Natural killer cell (primary cell): ENCODE measurements around the gene PTCH2. TPM values are rescaled to one million over a fixed set of nuclear protein-coding genes. Genes with fewer than 3 reads are reported as not detected.

Experiments
- ATAC-seq, 3 donors: fragments of 150-1000 bp in 2 of 3; fragments of 200-7000 bp in 1 of 3; cut with Tn5 transposase; 1 replicate in 1 of 3; 2 replicates in 2 of 3; pipeline ENCODE4 v1.10.0; 2021; ENCODE audit warnings: mild to moderate bottlenecking in 2 of 3, moderate library complexity in 2 of 3
- DNase-seq, 2 donors: peaks; one replicate each; pipeline versions ENCODE4 v3.0.0 to v3.0.0-alpha.2; 2013 to 2021; ENCODE audit warnings: mixed read lengths in 1 of 2
- H3K27ac ChIP-seq: one replicate; pipeline ENCODE4 v1.5.1; 2013; ENCODE audit warnings: mild to moderate bottlenecking, low read length
- H3K27me3 ChIP-seq: one replicate; pipeline ENCODE4 v1.6.1; 2013; ENCODE audit warnings: low read length; ENCODE audit not compliant: control insufficient read depth, insufficient read depth
- H3K36me3 ChIP-seq: one replicate; pipeline ENCODE4 v1.6.1; 2013; ENCODE audit warnings: low read length; ENCODE audit not compliant: control insufficient read depth, insufficient read depth
- H3K4me1 ChIP-seq: one replicate; pipeline ENCODE4 v1.6.1; 2013; ENCODE audit warnings: low read length; ENCODE audit not compliant: control insufficient read depth, insufficient read depth
- H3K4me3 ChIP-seq: one replicate; pipeline ENCODE4 v1.5.1; 2013; ENCODE audit warnings: low read length
- H3K9me3 ChIP-seq: one replicate; pipeline ENCODE4 v1.6.1; 2013; ENCODE audit warnings: low read length; ENCODE audit not compliant: control insufficient read depth, insufficient read depth
- H3K27ac Mint-ChIP-seq, 2 donors: one replicate each; pipeline ENCODE4 v1.8.0; 2022; ENCODE audit warnings: mild to moderate bottlenecking in 2 of 2, mixed read lengths in 2 of 2, moderate library complexity in 1 of 2
- H3K27me3 Mint-ChIP-seq, 2 donors: one replicate each; pipeline ENCODE4 v1.8.0; 2022; ENCODE audit warnings: low read depth in 2 of 2, mixed read lengths in 2 of 2
- H3K36me3 Mint-ChIP-seq: one replicate; pipeline ENCODE4 v1.8.0; 2022; ENCODE audit warnings: mixed read lengths
- H3K4me1 Mint-ChIP-seq, 2 donors: one replicate each; pipeline ENCODE4 v1.8.0; 2022; ENCODE audit warnings: mixed read lengths in 2 of 2
- H3K4me3 Mint-ChIP-seq: one replicate; pipeline ENCODE4 v1.8.0; 2022; ENCODE audit warnings: mild to moderate bottlenecking, moderate library complexity, mixed read lengths
- H3K9me3 Mint-ChIP-seq, 2 donors: one replicate each; pipeline ENCODE4 v1.8.0; 2022; ENCODE audit warnings: mixed read lengths in 2 of 2
- CTCF ChIP-seq: fragments of 200-600 bp; IDR thresholded peaks from one replicate; pipeline ENCODE4 v1.8.0; 2022; ENCODE audit warnings: antibody characterized with exemption
- WGBS: methylation state at CpG from one replicate; pipeline ENCODE4 v1.1.7; 2013; ENCODE audit warnings: missing lambda C conversion rate; ENCODE audit not compliant: insufficient coverage; 5-methylcytosine and 5-hydroxymethylcytosine counted together
- intact Hi-C: fragments of 100-400 bp; cut with micrococcal nuclease; formaldehyde crosslinking; loops from one replicate; pipeline ENCODE4 v1.14.2; 2022
- total RNA-seq, 4 donors: library from RNA; stranded (reverse); fragments of 120-200 nt in 1 of 4; gene quantifications; one replicate each; pipeline versions ENCODE4 v1.2.3 to v1.2.4, GENCODE V29; 2013 to 2022

PTCH2 gene
- total RNA-seq, 3 donors from 2014 or later (not counting 1 experiment from before 2014, with no cell fraction given), result 1.8 to 3.1 (median 2.4) TPM

GRCh38 chr1:44831516-44831915 lies 11.5 kb downstream of the PTCH2 start:
- H3K4me1 ChIP-seq, result peaks cover 17% of the 10 kb centered on the region
- no peaks in the 10 kb centered on the region for H3K36me3 ChIP-seq
- Mint-ChIP-seq H3K27me3 (peaks cover 0 to under 1% of the 10 kb centered on the region in 2 donors), H3K4me3 (no peak overlapping the region), H3K9me3 (no peaks in the 10 kb centered on the region), H3K27ac (no peak overlapping the region), H3K36me3 (no peaks in the 10 kb centered on the region), H3K4me1 (peaks cover 7% of the 10 kb centered on the region in 2 donors)
- H3K9me3 ChIP-seq, result no peaks in the 10 kb centered on the region
- WGBS, result 57% methylated on average over 9 of the region's 9 CpGs
- no peak for DNase-seq
- H3K4me3 ChIP-seq, result no peak overlapping the region
- no peaks in the 10 kb centered on the region for H3K27me3 ChIP-seq
- no peak overlapping the region for H3K27ac ChIP-seq
- no peak for ATAC-seq
- intact Hi-C loops, result no loop called here
- TF ChIP-seq CTCF, result no peak

- Mint-ChIP-seq H3K9me3 (no peaks in the 10 kb centered on the region), H3K27me3 (peaks cover 0 to 4% of the 10 kb centered on the region in 2 donors), H3K4me1 (peaks cover 5% of the 10 kb centered on the region in 2 donors), H3K36me3 (no peaks in the 10 kb centered on the region), H3K4me3 (no peak overlapping the region), H3K27ac (no peak overlapping the region)
- TF ChIP-seq CTCF, result no peak
- no peaks in the 10 kb centered on the region for H3K36me3 ChIP-seq
- no peak for DNase-seq
- H3K9me3 ChIP-seq, result no peaks in the 10 kb centered on the region
- H3K4me3 ChIP-seq, result no peak overlapping the region
- H3K4me1 ChIP-seq, result peaks cover 14% of the 10 kb centered on the region
- no peaks in the 10 kb centered on the region for H3K27me3 ChIP-seq
- no peak overlapping the region for H3K27ac ChIP-seq
- ATAC-seq, result no peak
- intact Hi-C loops, result no loop called here
- WGBS, result 93% methylated on average over 10 of the region's 10 CpGs
Measured at GRCh38 chr1:44830900-44831304, 12.2 kb downstream of the PTCH2 start.

DNA sequence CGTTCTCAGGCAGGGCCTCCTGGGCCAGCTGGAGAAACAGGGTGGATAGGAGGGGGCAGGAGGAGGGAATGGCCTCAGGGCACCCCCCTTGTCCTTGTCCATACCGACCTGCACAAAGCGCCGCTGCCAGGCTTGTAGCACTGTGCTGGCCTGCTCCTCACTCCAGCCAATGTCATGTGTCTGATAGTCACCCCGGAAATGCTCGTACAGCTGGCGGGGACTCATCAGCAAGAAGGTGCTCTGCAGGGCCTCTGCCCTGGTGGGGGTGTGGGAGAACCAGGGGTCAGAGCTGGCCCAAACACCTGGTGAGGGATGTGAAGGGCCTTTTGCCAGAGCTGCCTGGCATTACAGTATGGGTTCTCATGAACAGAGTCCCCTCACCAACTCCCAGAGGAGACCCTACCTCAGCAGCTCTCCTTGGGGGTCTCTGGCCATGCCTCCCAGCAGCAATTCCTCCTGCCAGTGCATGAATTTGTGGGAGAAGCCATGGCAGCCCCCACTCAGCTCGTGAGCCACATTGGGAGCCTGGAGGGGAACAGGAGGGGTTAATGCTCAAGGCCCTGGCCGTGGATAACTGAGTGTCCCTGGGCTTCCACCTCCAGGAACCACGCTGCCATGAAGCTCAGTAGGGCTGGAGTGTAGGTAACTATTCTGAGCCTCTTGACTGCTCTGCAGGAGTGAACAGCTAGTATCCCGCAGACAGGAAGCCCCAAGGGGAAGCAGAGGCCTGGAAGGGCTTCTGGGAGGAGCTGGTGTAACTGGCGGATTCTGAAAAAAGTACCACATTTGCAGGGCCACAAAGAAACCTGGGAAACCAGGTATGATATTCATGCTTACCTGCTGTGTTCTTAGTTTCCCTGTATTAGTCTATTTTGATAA lies 13.3 kb downstream of the PTCH2 start:
- ATAC-seq (no peak), DNase-seq (no peak)
- no peak overlapping the region for H3K27ac ChIP-seq
- H3K4me3 ChIP-seq, result no peak overlapping the region
- peaks cover 0 to 4% of the 10 kb centered on the region in 2 donors for H3K27me3 Mint-ChIP-seq
- H3K27me3 ChIP-seq, result no peaks in the 10 kb centered on the region
- H3K36me3 ChIP-seq, result no peaks in the 10 kb centered on the region
- no peak overlapping the region for H3K27ac Mint-ChIP-seq
- H3K4me1 Mint-ChIP-seq, result no peaks in the 10 kb centered on the region
- H3K9me3 ChIP-seq, result no peaks in the 10 kb centered on the region
- intact Hi-C loops, result no loop called here
- no peak for TF ChIP-seq CTCF
- WGBS, result 73% methylated on average over 12 of the region's 12 CpGs
- no peak overlapping the region for H3K4me3 Mint-ChIP-seq
- H3K36me3 Mint-ChIP-seq, result no peaks in the 10 kb centered on the region
- H3K9me3 Mint-ChIP-seq, result no peaks in the 10 kb centered on the region
- H3K4me1 ChIP-seq, result peaks cover 11% of the 10 kb centered on the region
